SK-N-SH treated with all-trans-retinoic acid at 6 μM for 48 hours (cell line): Measurements from ENCODE around the gene SLC39A10.

Experiments used
- ARNTL ChIP-seq: fragments of 450-650 bp; formaldehyde crosslinking; IDR thresholded peaks from 2 replicates; pipeline ENCODE4 v1.5.0; 2020; ENCODE audit warnings: low read depth, mild to moderate bottlenecking, moderate library complexity, borderline replicate concordance
- ESRRG ChIP-seq: fragments of 250-450 bp; sonication (Bioruptor Pico); IDR thresholded peaks from 2 replicates; pipeline ENCODE4 v1.6.1; 2021; ENCODE audit warnings: mild to moderate bottlenecking
- ISL1 ChIP-seq: fragments of 250-450 bp; sonication (Bioruptor Pico); IDR thresholded peaks from 2 replicates; pipeline ENCODE4 v2.1.2; 2022; ENCODE audit warnings: mild to moderate bottlenecking, moderate library complexity
- PPARA ChIP-seq: fragments of 250-450 bp; sonication (Bioruptor Pico); IDR thresholded peaks from 2 replicates; pipeline ENCODE4 v1.5.0; 2020; ENCODE audit warnings: mild to moderate bottlenecking, borderline replicate concordance
- SNAI2 ChIP-seq: fragments of 250-450 bp; sonication (Bioruptor Pico); IDR thresholded peaks from 2 replicates; pipeline ENCODE4 v1.5.0; 2020; ENCODE audit warnings: mild to moderate bottlenecking, moderate library complexity
- TCF4 ChIP-seq: fragments of 250-450 bp; sonication (Bioruptor Pico); IDR thresholded peaks from 2 replicates; pipeline ENCODE4 v1.8.0; 2021; ENCODE audit warnings: mild to moderate bottlenecking, moderate library complexity, borderline replicate concordance
- ZFP3 ChIP-seq: fragments of 250-450 bp; sonication (Bioruptor Pico); IDR thresholded peaks from 2 replicates; pipeline ENCODE4 v1.5.0; 2020; ENCODE audit warnings: mild to moderate bottlenecking, moderate library complexity
- ZFP30 ChIP-seq: fragments of 450-650 bp; formaldehyde crosslinking; IDR thresholded peaks from 2 replicates; pipeline ENCODE4 v1.5.0; 2022; ENCODE audit warnings: mild to moderate bottlenecking, moderate library complexity
- ZNF70 ChIP-seq: fragments of 450-650 bp; formaldehyde crosslinking; IDR thresholded peaks from 2 replicates; pipeline ENCODE4 v1.5.0; 2020; ENCODE audit warnings: mild to moderate bottlenecking, moderate library complexity
- TF ChIP-seq, protein P1 (sequence below): fragments of 250-450 bp; sonication (Bioruptor Pico); IDR thresholded peaks from 2 replicates; pipeline ENCODE4 v1.5.1; 2021; ENCODE audit warnings: mild to moderate bottlenecking, moderate library complexity
- TF ChIP-seq, protein P2 (sequence below): fragments of 250-450 bp; sonication (Bioruptor Pico); IDR thresholded peaks from 2 replicates; pipeline ENCODE4 v1.5.0; 2020; ENCODE audit warnings: mild to moderate bottlenecking, moderate library complexity
- TF ChIP-seq, protein P3 (sequence below): fragments of 250-450 bp; sonication (Bioruptor Pico); IDR thresholded peaks from 2 replicates; pipeline ENCODE4 v1.5.1; 2020; ENCODE audit warnings: low read depth, mild to moderate bottlenecking, moderate library complexity
- TF ChIP-seq, protein P4 (sequence below): fragments of 250-450 bp; sonication (Bioruptor Pico); IDR thresholded peaks from 2 replicates; pipeline ENCODE4 v1.8.0; 2020; ENCODE audit warnings: mild to moderate bottlenecking, moderate library complexity, borderline replicate concordance

DNA sequence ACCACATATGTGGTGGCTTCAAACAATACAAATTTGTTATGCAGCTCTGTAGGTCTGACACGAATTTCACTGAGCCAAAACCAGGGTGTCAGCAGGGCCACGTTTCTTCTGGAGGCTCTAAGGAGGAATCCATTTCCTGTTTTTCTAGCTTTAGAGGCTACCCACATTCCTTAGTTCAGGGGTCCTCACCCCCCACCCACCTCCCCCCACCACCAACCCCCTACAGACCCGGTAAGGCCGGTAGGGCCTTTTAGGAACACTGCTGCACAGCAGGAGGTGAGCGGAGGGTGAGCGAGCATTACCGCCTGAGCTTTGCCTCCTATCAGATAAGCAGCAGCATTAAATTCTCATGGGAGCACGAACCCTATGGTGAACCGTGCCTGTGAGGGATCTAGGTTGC lies 10.6 kb upstream of the SLC39A10 start:
- TF ChIP-seq TCF4 (no peak), ISL1 (no peak), ZFP3 (CRISPR knock-in tag) (no peak), ZFP30 (CRISPR knock-in tag) (no peak), ESRRG (CRISPR knock-in tag) (no peak), SNAI2 (CRISPR knock-in tag) (no peak), ZNF70 (no peak), PPARA (CRISPR knock-in tag) (no peak), ARNTL (CRISPR knock-in tag) (no peak)
- TF ChIP-seq, protein P1, sequence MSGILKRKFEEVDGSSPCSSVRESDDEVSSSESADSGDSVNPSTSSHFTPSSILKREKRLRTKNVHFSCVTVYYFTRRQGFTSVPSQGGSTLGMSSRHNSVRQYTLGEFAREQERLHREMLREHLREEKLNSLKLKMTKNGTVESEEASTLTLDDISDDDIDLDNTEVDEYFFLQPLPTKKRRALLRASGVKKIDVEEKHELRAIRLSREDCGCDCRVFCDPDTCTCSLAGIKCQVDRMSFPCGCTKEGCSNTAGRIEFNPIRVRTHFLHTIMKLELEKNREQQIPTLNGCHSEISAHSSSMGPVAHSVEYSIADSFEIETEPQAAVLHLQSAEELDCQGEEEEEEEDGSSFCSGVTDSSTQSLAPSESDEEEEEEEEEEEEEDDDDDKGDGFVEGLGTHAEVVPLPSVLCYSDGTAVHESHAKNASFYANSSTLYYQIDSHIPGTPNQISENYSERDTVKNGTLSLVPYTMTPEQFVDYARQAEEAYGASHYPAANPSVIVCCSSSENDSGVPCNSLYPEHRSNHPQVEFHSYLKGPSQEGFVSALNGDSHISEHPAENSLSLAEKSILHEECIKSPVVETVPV (CRISPR knock-in tag), result no peak
- TF ChIP-seq, protein P2, sequence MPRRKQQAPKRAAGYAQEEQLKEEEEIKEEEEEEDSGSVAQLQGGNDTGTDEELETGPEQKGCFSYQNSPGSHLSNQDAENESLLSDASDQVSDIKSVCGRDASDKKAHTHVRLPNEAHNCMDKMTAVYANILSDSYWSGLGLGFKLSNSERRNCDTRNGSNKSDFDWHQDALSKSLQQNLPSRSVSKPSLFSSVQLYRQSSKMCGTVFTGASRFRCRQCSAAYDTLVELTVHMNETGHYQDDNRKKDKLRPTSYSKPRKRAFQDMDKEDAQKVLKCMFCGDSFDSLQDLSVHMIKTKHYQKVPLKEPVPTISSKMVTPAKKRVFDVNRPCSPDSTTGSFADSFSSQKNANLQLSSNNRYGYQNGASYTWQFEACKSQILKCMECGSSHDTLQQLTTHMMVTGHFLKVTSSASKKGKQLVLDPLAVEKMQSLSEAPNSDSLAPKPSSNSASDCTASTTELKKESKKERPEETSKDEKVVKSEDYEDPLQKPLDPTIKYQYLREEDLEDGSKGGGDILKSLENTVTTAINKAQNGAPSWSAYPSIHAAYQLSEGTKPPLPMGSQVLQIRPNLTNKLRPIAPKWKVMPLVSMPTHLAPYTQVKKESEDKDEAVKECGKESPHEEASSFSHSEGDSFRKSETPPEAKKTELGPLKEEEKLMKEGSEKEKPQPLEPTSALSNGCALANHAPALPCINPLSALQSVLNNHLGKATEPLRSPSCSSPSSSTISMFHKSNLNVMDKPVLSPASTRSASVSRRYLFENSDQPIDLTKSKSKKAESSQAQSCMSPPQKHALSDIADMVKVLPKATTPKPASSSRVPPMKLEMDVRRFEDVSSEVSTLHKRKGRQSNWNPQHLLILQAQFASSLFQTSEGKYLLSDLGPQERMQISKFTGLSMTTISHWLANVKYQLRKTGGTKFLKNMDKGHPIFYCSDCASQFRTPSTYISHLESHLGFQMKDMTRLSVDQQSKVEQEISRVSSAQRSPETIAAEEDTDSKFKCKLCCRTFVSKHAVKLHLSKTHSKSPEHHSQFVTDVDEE (CRISPR knock-in tag), result no peak
- TF ChIP-seq, protein P3, sequence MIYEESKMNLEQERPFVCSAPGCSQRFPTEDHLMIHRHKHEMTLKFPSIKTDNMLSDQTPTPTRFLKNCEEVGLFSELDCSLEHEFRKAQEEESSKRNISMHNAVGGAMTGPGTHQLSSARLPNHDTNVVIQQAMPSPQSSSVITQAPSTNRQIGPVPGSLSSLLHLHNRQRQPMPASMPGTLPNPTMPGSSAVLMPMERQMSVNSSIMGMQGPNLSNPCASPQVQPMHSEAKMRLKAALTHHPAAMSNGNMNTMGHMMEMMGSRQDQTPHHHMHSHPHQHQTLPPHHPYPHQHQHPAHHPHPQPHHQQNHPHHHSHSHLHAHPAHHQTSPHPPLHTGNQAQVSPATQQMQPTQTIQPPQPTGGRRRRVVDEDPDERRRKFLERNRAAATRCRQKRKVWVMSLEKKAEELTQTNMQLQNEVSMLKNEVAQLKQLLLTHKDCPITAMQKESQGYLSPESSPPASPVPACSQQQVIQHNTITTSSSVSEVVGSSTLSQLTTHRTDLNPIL (CRISPR knock-in tag), result no peak
- TF ChIP-seq, protein P4, sequence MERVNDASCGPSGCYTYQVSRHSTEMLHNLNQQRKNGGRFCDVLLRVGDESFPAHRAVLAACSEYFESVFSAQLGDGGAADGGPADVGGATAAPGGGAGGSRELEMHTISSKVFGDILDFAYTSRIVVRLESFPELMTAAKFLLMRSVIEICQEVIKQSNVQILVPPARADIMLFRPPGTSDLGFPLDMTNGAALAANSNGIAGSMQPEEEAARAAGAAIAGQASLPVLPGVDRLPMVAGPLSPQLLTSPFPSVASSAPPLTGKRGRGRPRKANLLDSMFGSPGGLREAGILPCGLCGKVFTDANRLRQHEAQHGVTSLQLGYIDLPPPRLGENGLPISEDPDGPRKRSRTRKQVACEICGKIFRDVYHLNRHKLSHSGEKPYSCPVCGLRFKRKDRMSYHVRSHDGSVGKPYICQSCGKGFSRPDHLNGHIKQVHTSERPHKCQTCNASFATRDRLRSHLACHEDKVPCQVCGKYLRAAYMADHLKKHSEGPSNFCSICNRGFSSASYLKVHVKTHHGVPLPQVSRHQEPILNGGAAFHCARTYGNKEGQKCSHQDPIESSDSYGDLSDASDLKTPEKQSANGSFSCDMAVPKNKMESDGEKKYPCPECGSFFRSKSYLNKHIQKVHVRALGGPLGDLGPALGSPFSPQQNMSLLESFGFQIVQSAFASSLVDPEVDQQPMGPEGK, result no peak
